HepG2 (cell line): ENCODE measurements around the gene OTUD1. TPM values are rescaled to one million over a fixed set of nuclear protein-coding genes. Genes with fewer than 3 reads are reported as not detected.

Source experiments
- ATAC-seq: fragments of 200-7000 bp; cut with Tn5 transposase; 3 replicates; pipeline ENCODE4 v1.9.1; 2020; ENCODE audit warnings: mild to moderate bottlenecking, moderate library complexity
- BruUV-seq: library from RNA; stranded (reverse); fragments of 400-500 nt; replicated peaks from 2 replicates; lab custom pipeline; 2021; lab: Mats Ljungman, UMichigan
- CTCF ChIA-PET: fragments of 300-600 bp; formaldehyde crosslinking; extraction: SDS; loops from one replicate; lab custom pipeline; 2021; ENCODE audit warnings: low total read pairs, inconsistent platforms, low intra/inter-chr PET ratio; lab: Yijun Ruan, JAX
- POLR2A ChIA-PET: fragments of 350-600 bp; sonication (Branson Sonifier 250); formaldehyde crosslinking; loops from one replicate; lab custom pipeline; 2020; ENCODE audit warnings: antibody characterized with exemption, inconsistent platforms; lab: Yijun Ruan, JAX
- DNase-seq: peaks from one replicate; pipeline ENCODE4 v3.0.0-alpha.2; 2015; ENCODE audit warnings: low spot score
- FAIRE-seq: peaks from 3 replicates; lab custom pipeline; 2011; peaks lifted over from hg19 to GRCh38; lab: Jason Lieb, UNC
- H2AFZ ChIP-seq: one replicate; pipeline ENCODE4 v1.6.1; 2011; ENCODE audit warnings: low read length, inconsistent platforms
- H3K27ac ChIP-seq: fragments of 300-600 bp; 3 replicates; pipeline ENCODE4 v1.8.0; 2011; ENCODE audit warnings: mixed run types, mild to moderate bottlenecking, mixed read lengths, low read length, inconsistent platforms; ENCODE audit not compliant: insufficient read depth; ENCODE audit errors: extremely low read length
- H3K27me3 ChIP-seq, 2 experiments: fragments of 200-600 bp in 1 of 2; 2 replicates in 1 of 2; 3 replicates in 1 of 2; pipeline versions ENCODE4 v1.6.0 to v1.8.0; 2011; ENCODE audit warnings: low read length in 2 of 2, mild to moderate bottlenecking in 2 of 2, moderate library complexity in 2 of 2, inconsistent platforms in 1 of 2; ENCODE audit not compliant: insufficient read depth in 2 of 2, control insufficient read depth in 1 of 2
- H3K36me3 ChIP-seq, 2 experiments: fragments of 200-600 bp in 1 of 2; replicated peaks in 1 of 2; 2 replicates in 1 of 2; 3 replicates in 1 of 2; pipeline versions ENCODE4 v1.5.1 to v1.8.0; 2011; ENCODE audit warnings: low read length in 2 of 2, inconsistent platforms in 1 of 2; ENCODE audit not compliant: insufficient read depth in 2 of 2, control insufficient read depth in 1 of 2
- H3K4me1 ChIP-seq: 2 replicates; pipeline ENCODE4 v1.5.1; 2012; ENCODE audit warnings: low read length, inconsistent platforms; ENCODE audit not compliant: insufficient read depth
- H3K4me2 ChIP-seq: 2 replicates; pipeline ENCODE4 v1.6.0; 2011; ENCODE audit warnings: low read depth, low read length, inconsistent platforms
- H3K4me3 ChIP-seq, 3 experiments: fragments of 200-600 bp in 1 of 3; sonication (generic), shearing (Covaris generic) in 1 of 3; replicated peaks in 1 of 3; 2 replicates each; pipeline ENCODE4 v1.5.1; 2011 to 2016; ENCODE audit warnings: low read length in 3 of 3, inconsistent platforms in 2 of 3, low read depth in 2 of 3, mild to moderate bottlenecking in 2 of 3, control low read depth in 1 of 3, mixed read lengths in 1 of 3; ENCODE audit not compliant: insufficient read depth in 1 of 3
- H3K79me2 ChIP-seq: one replicate; pipeline ENCODE4 v1.6.1; 2011; ENCODE audit warnings: low read length, inconsistent platforms; ENCODE audit not compliant: insufficient read depth
- H3K9ac ChIP-seq: 2 replicates; pipeline ENCODE4 v1.6.0; 2011; ENCODE audit warnings: mild to moderate bottlenecking, low read depth, low read length, inconsistent platforms; ENCODE audit not compliant: insufficient read depth
- H3K9me3 ChIP-seq: 2 replicates; pipeline ENCODE4 v1.5.1; 2012; ENCODE audit warnings: mild to moderate bottlenecking, low read length
- H4K20me1 ChIP-seq: 2 replicates; pipeline ENCODE4 v1.6.0; 2011; ENCODE audit warnings: inconsistent platforms, mild to moderate bottlenecking, low read length, moderate library complexity; ENCODE audit not compliant: insufficient read depth
- NR2F6 ChIP-seq, 2 experiments: IDR thresholded peaks; 2 replicates each; pipeline ENCODE4 v1.6.1; 2016; ENCODE audit warnings: antibody characterized with exemption in 1 of 2, mild to moderate bottlenecking in 1 of 2
- ZNF143 ChIP-seq: sonication (generic); formaldehyde crosslinking; IDR thresholded peaks from 2 replicates; pipeline ENCODE4 v1.4.0; 2020; ENCODE audit warnings: missing genetic modification reagents
- ZNF496 ChIP-seq: sonication (generic); formaldehyde crosslinking; IDR thresholded peaks from 2 replicates; pipeline ENCODE4 v1.8.1; 2023; ENCODE audit warnings: mild to moderate bottlenecking, moderate library complexity, missing genetic modification reagents; ENCODE audit not compliant: insufficient replicate concordance
- ZNF572 ChIP-seq: sonication (generic); formaldehyde crosslinking; IDR thresholded peaks from 2 replicates; pipeline ENCODE4 v1.5.1; 2020; ENCODE audit warnings: mild to moderate bottlenecking, missing genetic modification reagents
- ZNF660 ChIP-seq: sonication (generic); formaldehyde crosslinking; IDR thresholded peaks from 2 replicates; pipeline ENCODE4 v1.5.1; 2020; ENCODE audit warnings: mild to moderate bottlenecking, low read depth, missing genetic modification reagents, borderline replicate concordance
- WGBS: methylation state at CpG from one replicate; pipeline ENCODE4 v1.1.6; 2017; ENCODE audit warnings: low lambda C conversion rate; 5-methylcytosine and 5-hydroxymethylcytosine counted together
- in situ Hi-C: cut with HindIII; loops from 2 replicates; pipeline ENCODE4 v1.10.0; 2017; ENCODE audit warnings: low pct_unique_long_range_greater_than_20kb; ENCODE audit not compliant: extremely low pct_ligation_motif_present
- intact Hi-C: fragments of 100-400 bp; cut with micrococcal nuclease; formaldehyde crosslinking; loops from one replicate; pipeline ENCODE4 v1.10.0; 2022; ENCODE audit not compliant: unreplicated experiment
- polyA plus RNA-seq, 8 experiments: library from polyadenylated mRNA; depleted of rRNA in 3 of 8; stranded (reverse) in 7 of 8; unstranded in 1 of 8; fragments of >200 nt; fragmentation: Illumina TruSeq in 4 of 8; extraction: Trizol in 4 of 8; gene quantifications; 2 replicates each; pipeline versions ENCODE4 v1.2.1 to v1.2.3, GENCODE V29; 2011 to 2016; ENCODE audit warnings: low read depth in 4 of 8, missing spikeins in 1 of 8, mixed read lengths in 1 of 8; ENCODE audit not compliant: insufficient read depth in 1 of 8
- total RNA-seq, 5 experiments: library from RNA; depleted of rRNA; stranded (reverse); fragments of >200 nt; fragmentation: Illumina TruSeq; extraction: Trizol; gene quantifications; 2 replicates each; pipeline ENCODE4 v1.2.3, GENCODE V29; 2016; ENCODE audit warnings: low read depth in 1 of 5
- TF ChIP-seq, protein P1 (sequence below): sonication (generic); formaldehyde crosslinking; IDR thresholded peaks from 2 replicates; pipeline ENCODE4 v1.8.0; 2022; ENCODE audit warnings: mild to moderate bottlenecking, missing genetic modification reagents, borderline replicate concordance
- TF ChIP-seq, protein P2 (sequence below): sonication (generic); formaldehyde crosslinking; IDR thresholded peaks from 2 replicates; pipeline ENCODE4 v1.8.0; 2022; ENCODE audit warnings: missing genetic modification reagents, mild to moderate bottlenecking, inconsistent platforms, borderline replicate concordance

Gene OTUD1
- total and polyA plus RNA-seq, 2 of the 13 experiments (the other 11 are each of a cell fraction or from before 2014, with no cell fraction given) = 1.2 to 1.4 TPM

DNA sequence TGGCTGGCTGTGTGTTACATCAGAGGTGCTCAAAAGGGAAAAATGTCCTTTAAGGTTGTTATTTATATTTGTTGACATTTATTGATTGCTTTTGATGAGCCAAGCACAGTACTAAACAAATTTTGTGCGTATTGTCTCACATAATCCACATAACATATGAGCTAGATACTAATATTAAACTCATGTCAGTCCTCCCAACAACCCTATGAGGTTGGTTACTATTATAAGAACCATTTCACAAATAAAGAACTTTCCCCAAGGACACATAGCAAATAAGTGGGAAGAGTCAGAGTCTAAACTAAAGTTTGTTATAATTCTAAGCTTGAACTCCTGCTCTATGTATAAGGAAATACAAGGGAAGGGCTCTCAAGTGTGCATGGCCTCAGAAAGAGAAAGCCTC lies 35.6 kb upstream of the OTUD1 start:
- WGBS = 3% methylated on average over 1 of the region's 1 CpG
- Histone ChIP-seq H3K36me3 (no peaks in the 10 kb centered on the region), H3K27me3 (no peaks in the 10 kb centered on the region), H3K27ac (no peak overlapping the region), H3K9me3 (no peaks in the 10 kb centered on the region), H3K79me2 (no peaks in the 10 kb centered on the region), H4K20me1 (no peaks in the 10 kb centered on the region), H2AFZ (no peak overlapping the region), H3K9ac (no peak overlapping the region), H3K4me2 (no peak overlapping the region), H3K4me3 (no peak overlapping the region), H3K4me1 (peaks cover 31% of the 10 kb centered on the region)
- FAIRE-seq (no peak), ATAC-seq (no peak), DNase-seq (no peak)
- TF ChIP-seq, protein P1, sequence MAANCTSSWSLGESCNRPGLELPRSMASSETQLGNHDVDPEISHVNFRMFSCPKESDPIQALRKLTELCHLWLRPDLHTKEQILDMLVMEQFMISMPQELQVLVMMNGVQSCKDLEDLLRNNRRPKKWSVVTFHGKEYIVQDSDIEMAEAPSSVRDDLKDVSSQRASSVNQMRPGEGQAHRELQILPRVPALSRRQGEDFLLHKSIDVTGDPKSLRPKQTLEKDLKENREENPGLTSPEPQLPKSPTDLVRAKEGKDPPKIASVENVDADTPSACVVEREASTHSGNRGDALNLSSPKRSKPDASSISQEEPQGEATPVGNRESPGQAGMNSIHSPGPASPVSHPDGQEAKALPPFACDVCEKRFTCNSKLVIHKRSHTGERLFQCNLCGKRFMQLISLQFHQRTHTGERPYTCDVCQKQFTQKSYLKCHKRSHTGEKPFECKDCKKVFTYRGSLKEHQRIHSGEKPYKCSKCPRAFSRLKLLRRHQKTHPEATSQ (CRISPR knock-in tag) = no peak
- TF ChIP-seq ZNF572 (CRISPR knock-in tag) (no peak), ZNF660 (CRISPR knock-in tag) (no peak), ZNF143 (CRISPR knock-in tag) (no peak), NR2F6 (IDR thresholded peaks at IDR 0.05) (no peak), NR2F6 (CRISPR knock-in tag; IDR thresholded peaks at IDR 0.05) (no peak), ZNF496 (CRISPR knock-in tag) (no peak)
- TF ChIP-seq, protein P2, sequence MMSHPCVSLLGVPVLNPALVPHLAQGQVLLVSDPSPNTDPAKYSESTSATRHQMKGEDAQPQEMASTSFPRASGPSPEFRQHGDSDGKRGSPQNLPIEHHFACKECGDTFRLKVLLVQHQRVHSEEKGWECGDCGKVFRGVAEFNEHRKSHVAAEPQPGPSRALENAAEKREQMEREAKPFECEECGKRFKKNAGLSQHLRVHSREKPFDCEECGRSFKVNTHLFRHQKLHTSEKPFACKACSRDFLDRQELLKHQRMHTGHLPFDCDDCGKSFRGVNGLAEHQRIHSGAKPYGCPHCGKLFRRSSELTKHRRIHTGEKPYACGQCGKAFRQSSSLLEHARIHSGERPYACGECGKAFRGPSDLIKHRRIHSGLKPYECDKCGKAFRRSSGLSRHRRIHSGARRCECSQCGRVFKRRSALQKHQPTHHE (CRISPR knock-in tag) = no peak
- in situ Hi-C loops = no loop called here
- BruUV-seq = no TSS peak
- POLR2A ChIA-PET = no interaction called here
- CTCF ChIA-PET = no interaction called here
- intact Hi-C loops = no loop called here
